Nephron (organoid): ENCODE measurements around the gene FAM50A.
"Not testable (repeated sequence)": the region's sequence is repeated elsewhere in the genome, so short reads cannot be mapped to it uniquely, and the experiment has no call there.

Source experiments
- H3K27ac Mint-ChIP-seq, 3 experiments: 2 replicates each; pipeline ENCODE4 v1.8.0; 2020; ENCODE audit warnings: mixed read lengths in 3 of 3, mild to moderate bottlenecking in 2 of 3, moderate library complexity in 1 of 3
- H3K27me3 Mint-ChIP-seq: 2 replicates; pipeline ENCODE4 v1.8.0; 2021; ENCODE audit warnings: low read depth, mild to moderate bottlenecking, moderate library complexity, mixed read lengths
- H3K36me3 Mint-ChIP-seq: 2 replicates; pipeline ENCODE4 v1.8.0; 2020; ENCODE audit warnings: low read depth, mixed read lengths
- H3K4me1 Mint-ChIP-seq: 2 replicates; pipeline ENCODE4 v1.8.0; 2020; ENCODE audit warnings: mixed read lengths
- H3K4me3 Mint-ChIP-seq, 3 experiments: 2 replicates each; pipeline ENCODE4 v1.8.0; 2020; ENCODE audit warnings: mild to moderate bottlenecking in 3 of 3, mixed read lengths in 3 of 3, moderate library complexity in 2 of 3
- H3K9me3 Mint-ChIP-seq: 2 replicates; pipeline ENCODE4 v1.8.0; 2020; ENCODE audit warnings: mixed read lengths
- TF ChIP-seq, protein P1 (sequence below), 3 experiments: fragments of 200-600 bp; sonication (generic); IDR thresholded peaks; one replicate each; pipeline ENCODE4 v1.5.0; 2021; ENCODE audit warnings: antibody characterized with exemption in 3 of 3; ENCODE audit not compliant: unreplicated experiment in 3 of 3

Gene FAM50A

GRCh38 chrX:154494715-154495114 is 50.8 kb downstream of the FAM50A start:
- Mint-ChIP-seq H3K36me3 (no peaks in the 10 kb centered on the region), H3K27ac (no peak overlapping the region), H3K9me3 (peaks cover 7% of the 10 kb centered on the region), H3K27me3 (no peaks in the 10 kb centered on the region), H3K4me3 (no peak overlapping the region), H3K4me1 (peaks cover 2% of the 10 kb centered on the region)
- TF ChIP-seq, protein P1, sequence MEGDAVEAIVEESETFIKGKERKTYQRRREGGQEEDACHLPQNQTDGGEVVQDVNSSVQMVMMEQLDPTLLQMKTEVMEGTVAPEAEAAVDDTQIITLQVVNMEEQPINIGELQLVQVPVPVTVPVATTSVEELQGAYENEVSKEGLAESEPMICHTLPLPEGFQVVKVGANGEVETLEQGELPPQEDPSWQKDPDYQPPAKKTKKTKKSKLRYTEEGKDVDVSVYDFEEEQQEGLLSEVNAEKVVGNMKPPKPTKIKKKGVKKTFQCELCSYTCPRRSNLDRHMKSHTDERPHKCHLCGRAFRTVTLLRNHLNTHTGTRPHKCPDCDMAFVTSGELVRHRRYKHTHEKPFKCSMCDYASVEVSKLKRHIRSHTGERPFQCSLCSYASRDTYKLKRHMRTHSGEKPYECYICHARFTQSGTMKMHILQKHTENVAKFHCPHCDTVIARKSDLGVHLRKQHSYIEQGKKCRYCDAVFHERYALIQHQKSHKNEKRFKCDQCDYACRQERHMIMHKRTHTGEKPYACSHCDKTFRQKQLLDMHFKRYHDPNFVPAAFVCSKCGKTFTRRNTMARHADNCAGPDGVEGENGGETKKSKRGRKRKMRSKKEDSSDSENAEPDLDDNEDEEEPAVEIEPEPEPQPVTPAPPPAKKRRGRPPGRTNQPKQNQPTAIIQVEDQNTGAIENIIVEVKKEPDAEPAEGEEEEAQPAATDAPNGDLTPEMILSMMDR (IDR thresholded peaks at IDR 0.05; ENCODE audit: unreplicated experiment in 3 of 3): no peak

DNA sequence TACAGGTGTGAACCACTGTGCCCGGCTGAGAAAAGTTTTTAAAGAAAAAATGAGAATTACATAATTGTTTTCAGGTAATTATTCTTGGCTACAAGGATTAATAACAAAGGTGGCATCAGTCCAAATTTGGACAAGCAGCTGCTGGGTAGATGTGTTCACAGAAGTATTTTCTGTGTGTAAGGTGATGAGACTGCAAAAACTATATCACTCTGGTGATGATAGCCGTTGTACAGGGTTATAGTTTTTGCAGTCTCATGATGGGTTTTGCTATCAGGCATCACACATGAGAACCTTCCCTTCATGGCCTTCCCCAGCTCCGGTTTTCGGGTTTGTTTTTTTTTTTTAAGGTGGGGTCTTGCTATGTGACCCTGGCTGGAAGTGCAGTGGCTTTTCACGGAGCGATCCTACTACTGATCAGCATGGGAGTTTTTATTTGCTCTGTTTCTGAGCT is 51.6 kb downstream of the FAM50A start:
- Mint-ChIP-seq H3K4me1 (no peaks in the 10 kb centered on the region), H3K4me3 (no peak overlapping the region), H3K9me3 (peaks cover 6% of the 10 kb centered on the region), H3K27me3 (no peaks in the 10 kb centered on the region), H3K36me3 (no peaks in the 10 kb centered on the region), H3K27ac (no peak overlapping the region)
- TF ChIP-seq, protein P1 (IDR thresholded peaks at IDR 0.05; ENCODE audit: unreplicated experiment in 3 of 3): no peak

DNA sequence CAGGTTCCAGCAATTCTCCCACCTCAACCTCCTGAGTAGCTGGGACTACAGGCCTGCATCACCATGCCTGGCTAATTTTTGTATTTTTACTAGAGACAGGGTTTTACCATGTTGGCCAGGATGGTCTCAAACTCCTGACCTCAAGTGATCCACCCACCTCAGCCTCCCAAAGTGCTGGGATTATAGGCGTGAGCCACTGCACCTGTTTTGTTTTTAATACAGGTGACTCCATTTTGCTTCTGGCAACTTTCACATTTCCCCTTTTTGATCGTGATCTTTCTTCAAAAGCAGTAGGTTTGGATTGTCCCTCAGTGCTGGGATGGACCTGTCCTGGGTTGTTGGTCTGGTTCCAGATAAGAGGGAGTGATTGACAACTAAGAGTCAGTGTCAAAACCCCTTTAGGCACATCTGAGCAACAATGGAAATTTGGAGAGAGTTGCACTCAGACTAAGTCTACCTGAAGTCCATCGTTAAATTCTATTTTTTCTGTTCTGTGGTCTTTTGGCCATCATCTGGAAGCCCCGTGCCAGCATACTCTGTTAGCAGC is 52.7 kb downstream of the FAM50A start:
- H3K4me1 Mint-ChIP-seq, H3K4me3 Mint-ChIP-seq, H3K27ac Mint-ChIP-seq, H3K9me3 Mint-ChIP-seq, H3K27me3 Mint-ChIP-seq, H3K36me3 Mint-ChIP-seq: not testable (repeated sequence)
